H9 (cell line): ENCODE results near the gene SP110. TPM values are rescaled to one million over a fixed set of nuclear protein-coding genes. Genes with fewer than 3 reads are reported as not detected.

Experiments used
- DNase-seq: peaks from one replicate; pipeline ENCODE4 v3.0.0-alpha.2; 2017
- H2AFZ ChIP-seq: one replicate; pipeline ENCODE4 v1.6.1; 2013; ENCODE audit warnings: mild to moderate bottlenecking, low read length, control low read depth, moderate library complexity
- H2AK5ac ChIP-seq: 2 replicates; pipeline ENCODE4 v1.6.1; 2013; ENCODE audit warnings: low read length, control low read depth, mixed read lengths; ENCODE audit not compliant: insufficient read length
- H2BK120ac ChIP-seq: one replicate; pipeline ENCODE4 v1.6.1; 2013; ENCODE audit warnings: low read depth, mild to moderate bottlenecking, low read length, control low read depth, inconsistent platforms; ENCODE audit not compliant: poor library complexity, severe bottlenecking
- H2BK12ac ChIP-seq: 2 replicates; pipeline ENCODE4 v1.6.1; 2013; ENCODE audit warnings: low read length, control low read depth, mixed read lengths, low read depth; ENCODE audit not compliant: insufficient read length
- H2BK15ac ChIP-seq: 2 replicates; pipeline ENCODE4 v1.6.1; 2013; ENCODE audit warnings: low read depth, low read length, control low read depth
- H2BK20ac ChIP-seq: one replicate; pipeline ENCODE4 v1.6.1; 2013; ENCODE audit warnings: low read depth, mild to moderate bottlenecking, low read length, control low read depth, inconsistent platforms; ENCODE audit not compliant: poor library complexity, severe bottlenecking
- H2BK5ac ChIP-seq: 2 replicates; pipeline ENCODE4 v1.6.1; 2013; ENCODE audit warnings: low read length, control low read depth, mixed read lengths; ENCODE audit not compliant: insufficient read length
- H3K14ac ChIP-seq: 2 replicates; pipeline ENCODE4 v1.6.1; 2013; ENCODE audit warnings: low read length, control low read depth; ENCODE audit not compliant: insufficient read depth
- H3K18ac ChIP-seq: 2 replicates; pipeline ENCODE4 v1.6.1; 2013; ENCODE audit warnings: low read depth, mild to moderate bottlenecking, mixed read lengths, low read length, control low read depth; ENCODE audit not compliant: insufficient read length
- H3K23ac ChIP-seq: 2 replicates; pipeline ENCODE4 v1.6.1; 2013; ENCODE audit warnings: low read length, control low read depth, mixed read lengths, low read depth; ENCODE audit not compliant: insufficient read length
- H3K23me2 ChIP-seq: 2 replicates; pipeline ENCODE4 v1.6.1; 2013; ENCODE audit warnings: low read depth, mild to moderate bottlenecking, mixed read lengths, low read length, control low read depth; ENCODE audit not compliant: insufficient read length, poor library complexity, severe bottlenecking
- H3K27ac ChIP-seq: 2 replicates; pipeline ENCODE4 v1.5.1; 2013; ENCODE audit warnings: low read length, control low read depth, mixed read lengths, low read depth; ENCODE audit not compliant: insufficient read length
- H3K27me3 ChIP-seq: 2 replicates; pipeline ENCODE4 v1.6.1; 2013; ENCODE audit warnings: low read length, control low read depth, inconsistent platforms; ENCODE audit not compliant: insufficient read depth
- H3K4ac ChIP-seq: 2 replicates; pipeline ENCODE4 v1.6.1; 2013; ENCODE audit warnings: low read depth, mild to moderate bottlenecking, control low read depth, inconsistent platforms, low read length, moderate library complexity
- H3K4me1 ChIP-seq: 2 replicates; pipeline ENCODE4 v1.6.1; 2013; ENCODE audit warnings: low read length, control low read depth, inconsistent platforms; ENCODE audit not compliant: insufficient read depth
- H3K4me2 ChIP-seq: 2 replicates; pipeline ENCODE4 v1.6.1; 2013; ENCODE audit warnings: low read length, control low read depth, mixed read lengths; ENCODE audit not compliant: insufficient read length, insufficient read depth
- H3K56ac ChIP-seq: 2 replicates; pipeline ENCODE4 v1.6.1; 2013; ENCODE audit warnings: low read depth, mild to moderate bottlenecking, mixed read lengths, low read length, control low read depth; ENCODE audit not compliant: insufficient read length
- H3K79me1 ChIP-seq: 2 replicates; pipeline ENCODE4 v1.6.1; 2013; ENCODE audit warnings: low read depth, mild to moderate bottlenecking, moderate library complexity, low read length, control low read depth, inconsistent platforms; ENCODE audit not compliant: insufficient read depth, poor library complexity, severe bottlenecking
- H3K79me2 ChIP-seq: 2 replicates; pipeline ENCODE4 v1.6.1; 2013; ENCODE audit warnings: low read length, control low read depth, inconsistent platforms; ENCODE audit not compliant: insufficient read depth
- H3K9ac ChIP-seq: 2 replicates; pipeline ENCODE4 v1.6.1; 2013; ENCODE audit warnings: low read length, control low read depth, mixed read lengths; ENCODE audit not compliant: insufficient read length; ENCODE audit errors: extremely low read depth
- H3K9me3 ChIP-seq: one replicate; pipeline ENCODE4 v1.6.1; 2013; ENCODE audit warnings: low read depth, low read length, inconsistent platforms; ENCODE audit not compliant: control insufficient read depth
- H3T11ph ChIP-seq: one replicate; pipeline ENCODE4 v1.6.1; 2013; ENCODE audit warnings: mild to moderate bottlenecking, low read length, control low read depth, inconsistent platforms
- H4K20me1 ChIP-seq: one replicate; pipeline ENCODE4 v1.6.1; 2013; ENCODE audit not compliant: control insufficient read depth, insufficient read length, insufficient read depth
- H4K5ac ChIP-seq: 2 replicates; pipeline ENCODE4 v1.6.1; 2013; ENCODE audit warnings: low read depth, mild to moderate bottlenecking, mixed read lengths, low read length, control low read depth; ENCODE audit not compliant: insufficient read length
- H4K8ac ChIP-seq: replicated peaks from 2 replicates; pipeline ENCODE4 v1.6.1; 2013; ENCODE audit warnings: low read length, control low read depth, mixed read lengths, low read depth; ENCODE audit not compliant: insufficient read length
- H4K91ac ChIP-seq: 2 replicates; pipeline ENCODE4 v1.6.1; 2013; ENCODE audit warnings: low read depth, mild to moderate bottlenecking, moderate library complexity, mixed read lengths, low read length, control low read depth; ENCODE audit not compliant: insufficient read length
- H3K27ac Mint-ChIP-seq, 3 experiments: 2 replicates in 2 of 3; 3 replicates in 1 of 3; pipeline ENCODE4 v1.8.0; 2020 to 2021; ENCODE audit warnings: mixed read lengths in 3 of 3, mild to moderate bottlenecking in 1 of 3, moderate library complexity in 1 of 3
- H3K27me3 Mint-ChIP-seq: 2 replicates; pipeline ENCODE4 v1.8.0; 2021; ENCODE audit warnings: low read depth, mild to moderate bottlenecking, moderate library complexity, mixed read lengths
- H3K36me3 Mint-ChIP-seq, 3 experiments: 2 replicates in 2 of 3; 3 replicates in 1 of 3; pipeline ENCODE4 v1.8.0; 2020 to 2021; ENCODE audit warnings: low read depth in 3 of 3, mixed read lengths in 3 of 3; ENCODE audit not compliant: insufficient read depth in 1 of 3
- H3K4me1 Mint-ChIP-seq, 2 experiments: 2 replicates each; pipeline ENCODE4 v1.8.0; 2020; ENCODE audit warnings: mixed read lengths in 2 of 2
- H3K4me3 Mint-ChIP-seq, 2 experiments: 2 replicates in 1 of 2; 3 replicates in 1 of 2; pipeline ENCODE4 v1.8.0; 2020 to 2021; ENCODE audit warnings: mild to moderate bottlenecking in 2 of 2, mixed read lengths in 2 of 2, moderate library complexity in 1 of 2
- H3K9me3 Mint-ChIP-seq, 2 experiments: 2 replicates in 1 of 2; 3 replicates in 1 of 2; pipeline ENCODE4 v1.8.0; 2020; ENCODE audit warnings: mild to moderate bottlenecking in 2 of 2, mixed read lengths in 2 of 2, moderate library complexity in 1 of 2
- CTCF ChIP-seq: fragments of 200-600 bp; sonication (generic); conservative IDR thresholded peaks from 3 replicates; pipeline ENCODE4 v1.8.0; 2021; ENCODE audit warnings: antibody characterized with exemption, mild to moderate bottlenecking
- WGBS: extraction: QIAGEN DNeasy Blood & Tissue Kit; methylation state at CpG from one replicate; pipeline ENCODE4 v1.1.7; 2013; ENCODE audit warnings: missing lambda C conversion rate, low lambda C conversion rate, mixed read lengths; ENCODE audit not compliant: insufficient read length; ENCODE audit errors: extremely low coverage; 5-methylcytosine and 5-hydroxymethylcytosine counted together
- total RNA-seq: library from RNA; stranded (reverse); gene quantifications from 2 replicates; pipeline ENCODE4 v1.2.1, GENCODE V29; 2021

SP110 gene
- total RNA-seq, 1 experiment from 2014 or later: 3.7 TPM

DNA sequence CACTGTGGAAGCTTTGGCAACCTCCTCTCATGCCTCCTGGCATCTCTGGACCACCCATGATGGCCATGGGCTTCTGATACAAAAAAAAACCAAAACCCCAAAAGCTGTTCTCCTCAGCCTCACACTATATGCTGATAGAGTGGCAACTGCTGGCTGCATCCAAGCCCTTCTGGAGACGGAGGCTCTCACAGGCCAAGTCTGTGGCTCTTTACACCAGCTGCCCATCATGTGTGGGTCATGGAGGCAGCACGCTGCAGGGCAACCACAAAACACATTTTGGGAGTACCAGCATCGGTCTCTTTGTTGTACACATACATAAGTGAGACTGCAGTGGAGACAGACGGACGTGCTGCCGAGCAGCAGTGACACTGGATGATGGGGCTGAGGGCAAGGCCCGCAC, 45.3 kb downstream of the SP110 start:
- H3K23me2 ChIP-seq: no peaks in the 10 kb centered on the region
- no peak for TF ChIP-seq CTCF
- WGBS: no CpG with 5 or more reads among the region's 7 CpGs
- peaks cover 4% of the 10 kb centered on the region for H3K4me1 ChIP-seq
- DNase-seq: no peak
- no peak overlapping the region for H2BK5ac ChIP-seq
- H4K20me1 ChIP-seq: no peaks in the 10 kb centered on the region
- Mint-ChIP-seq H3K27me3 (no peaks in the 10 kb centered on the region), H3K36me3 (peaks cover 0 to 3% (median 0%) of the 10 kb centered on the region in 3 experiments; a peak in 1 of 7 replicates), H3K4me3 (no peak overlapping the region), H3K27ac (no peak overlapping the region), H3K4me1 (peaks cover 20 to 30% of the 10 kb centered on the region in 2 experiments), H3K9me3 (no peaks in the 10 kb centered on the region)
- H2BK120ac ChIP-seq: no peak overlapping the region
- no peak overlapping the region for H3K56ac ChIP-seq
- no peak overlapping the region for H3K4me2 ChIP-seq
- H2AK5ac ChIP-seq: no peak overlapping the region
- no peak overlapping the region for H2AFZ ChIP-seq
- no peak overlapping the region for H3K14ac ChIP-seq
- H3T11ph ChIP-seq: no peak overlapping the region
- H2BK20ac ChIP-seq: no peak overlapping the region
- no peak overlapping the region for H2BK12ac ChIP-seq
- H3K23ac ChIP-seq: no peak overlapping the region
- no peak overlapping the region for H3K4ac ChIP-seq
- H4K8ac ChIP-seq: no peak overlapping the region
- no peak overlapping the region for H3K27ac ChIP-seq
- no peaks in the 10 kb centered on the region for H3K79me1 ChIP-seq
- H4K5ac ChIP-seq: no peak overlapping the region
- H3K9me3 ChIP-seq: no peaks in the 10 kb centered on the region
- no peak overlapping the region for H4K91ac ChIP-seq
- no peaks in the 10 kb centered on the region for H3K27me3 ChIP-seq
- H2BK15ac ChIP-seq: no peak overlapping the region
- H3K9ac ChIP-seq: no peak overlapping the region
- no peaks in the 10 kb centered on the region for H3K79me2 ChIP-seq
- no peak overlapping the region for H3K18ac ChIP-seq
